ENCODE data around the gene OPALIN. TPM values are rescaled to one million over a fixed set of nuclear protein-coding genes. Genes with fewer than 3 reads are reported as not detected.

OPALIN gene
- total and polyA plus RNA-seq, 9 of the 15 experiments (the other 6 are each of a cell fraction or from before 2014, with no cell fraction given) = not detected

DNA sequence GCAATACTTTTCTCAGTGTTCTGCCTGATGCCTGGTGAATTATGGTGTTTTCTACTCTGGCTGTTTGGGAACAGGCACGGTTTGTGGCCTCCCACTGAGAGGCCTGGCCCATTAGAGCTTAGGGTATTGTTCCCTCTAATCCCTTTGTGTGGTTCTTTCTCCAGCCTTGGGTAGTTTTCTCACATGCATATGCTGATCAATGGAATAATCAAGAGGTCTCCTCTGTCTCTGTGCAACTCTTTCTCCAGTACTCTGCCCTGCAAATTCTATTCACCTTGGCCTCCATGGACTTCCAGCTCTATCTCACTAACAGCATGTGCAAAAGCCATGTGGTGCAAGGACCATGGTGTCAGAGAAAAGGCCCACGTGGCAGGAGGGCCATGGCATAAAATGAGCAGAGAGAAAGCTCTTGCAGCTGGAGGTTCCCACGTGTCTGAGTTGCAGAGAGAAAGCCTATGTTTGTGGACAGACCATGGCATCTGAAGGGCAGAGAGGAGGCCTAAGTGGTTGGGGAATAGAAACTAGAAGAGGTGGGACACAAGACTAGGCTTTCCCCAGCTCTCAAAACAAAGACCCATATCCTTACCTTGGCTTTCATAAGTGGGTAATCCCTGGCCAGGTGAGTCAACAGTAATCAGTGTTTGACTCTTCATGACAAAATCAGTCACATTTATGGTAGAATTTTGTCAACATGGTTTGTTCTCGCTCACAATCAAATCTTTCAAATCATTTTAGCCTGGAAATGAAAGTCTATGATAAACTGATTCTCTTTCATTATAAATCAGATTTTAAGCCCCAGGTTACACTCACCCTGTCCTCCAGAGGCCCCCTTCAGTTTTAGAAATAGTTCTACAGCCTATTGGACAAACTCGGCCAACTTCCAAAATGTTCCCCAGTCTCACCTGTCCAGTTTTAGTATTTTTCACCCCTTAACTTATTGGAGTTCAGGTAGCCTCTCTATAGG is 17.3 kb downstream of the OPALIN start (continued):
- no peak for TF ChIP-seq BCLAF1 (IDR thresholded peaks at IDR 0.05; ENCODE audit: borderline replicate concordance in 1 of 2, control insufficient read depth in 1 of 2, low read depth in 2 of 2, low read length in 1 of 2)
- TF ChIP-seq TEAD4 (IDR thresholded peaks at IDR 0.05; ENCODE audit: low read length) = no peak
- no peak for TF ChIP-seq TEAD4 (CRISPR knock-in tag; IDR thresholded peaks at IDR 0.05; ENCODE audit: borderline replicate concordance)
- TF ChIP-seq BDP1 (IDR thresholded peaks at IDR 0.05; ENCODE audit: insufficient read depth, insufficient read length) = no peak
- no peak for TF ChIP-seq NFRKB (IDR thresholded peaks at IDR 0.05; ENCODE audit: low read depth)
- no peak for TF ChIP-seq BRF1 (IDR thresholded peaks at IDR 0.05; ENCODE audit: borderline replicate concordance, extremely low read depth, insufficient read length)
- no peak for TF ChIP-seq NCOR1 (IDR thresholded peaks at IDR 0.05)

Measured in K562 (cell line).